H9 (cell line): Measurements from ENCODE around the gene CORO2B. TPM values are rescaled to one million over a fixed set of nuclear protein-coding genes. Genes with fewer than 3 reads are reported as not detected.

Experiments
- DNase-seq: peaks from one replicate; pipeline ENCODE4 v3.0.0-alpha.2; 2017
- H2AFZ ChIP-seq: one replicate; pipeline ENCODE4 v1.6.1; 2013; ENCODE audit warnings: mild to moderate bottlenecking, low read length, control low read depth, moderate library complexity
- H2AK5ac ChIP-seq: 2 replicates; pipeline ENCODE4 v1.6.1; 2013; ENCODE audit warnings: low read length, control low read depth, mixed read lengths; ENCODE audit not compliant: insufficient read length
- H2BK120ac ChIP-seq: one replicate; pipeline ENCODE4 v1.6.1; 2013; ENCODE audit warnings: low read depth, mild to moderate bottlenecking, low read length, control low read depth, inconsistent platforms; ENCODE audit not compliant: poor library complexity, severe bottlenecking
- H2BK12ac ChIP-seq: 2 replicates; pipeline ENCODE4 v1.6.1; 2013; ENCODE audit warnings: low read length, control low read depth, mixed read lengths, low read depth; ENCODE audit not compliant: insufficient read length
- H2BK15ac ChIP-seq: 2 replicates; pipeline ENCODE4 v1.6.1; 2013; ENCODE audit warnings: low read depth, low read length, control low read depth
- H2BK20ac ChIP-seq: one replicate; pipeline ENCODE4 v1.6.1; 2013; ENCODE audit warnings: low read depth, mild to moderate bottlenecking, low read length, control low read depth, inconsistent platforms; ENCODE audit not compliant: poor library complexity, severe bottlenecking
- H2BK5ac ChIP-seq: 2 replicates; pipeline ENCODE4 v1.6.1; 2013; ENCODE audit warnings: low read length, control low read depth, mixed read lengths; ENCODE audit not compliant: insufficient read length
- H3K14ac ChIP-seq: 2 replicates; pipeline ENCODE4 v1.6.1; 2013; ENCODE audit warnings: low read length, control low read depth; ENCODE audit not compliant: insufficient read depth
- H3K18ac ChIP-seq: 2 replicates; pipeline ENCODE4 v1.6.1; 2013; ENCODE audit warnings: low read depth, mild to moderate bottlenecking, mixed read lengths, low read length, control low read depth; ENCODE audit not compliant: insufficient read length
- H3K23ac ChIP-seq: 2 replicates; pipeline ENCODE4 v1.6.1; 2013; ENCODE audit warnings: low read length, control low read depth, mixed read lengths, low read depth; ENCODE audit not compliant: insufficient read length
- H3K23me2 ChIP-seq: 2 replicates; pipeline ENCODE4 v1.6.1; 2013; ENCODE audit warnings: low read depth, mild to moderate bottlenecking, mixed read lengths, low read length, control low read depth; ENCODE audit not compliant: insufficient read length, poor library complexity, severe bottlenecking
- H3K27ac ChIP-seq: 2 replicates; pipeline ENCODE4 v1.5.1; 2013; ENCODE audit warnings: low read length, control low read depth, mixed read lengths, low read depth; ENCODE audit not compliant: insufficient read length
- H3K27me3 ChIP-seq: 2 replicates; pipeline ENCODE4 v1.6.1; 2013; ENCODE audit warnings: low read length, control low read depth, inconsistent platforms; ENCODE audit not compliant: insufficient read depth
- H3K4ac ChIP-seq: 2 replicates; pipeline ENCODE4 v1.6.1; 2013; ENCODE audit warnings: low read depth, mild to moderate bottlenecking, control low read depth, inconsistent platforms, low read length, moderate library complexity
- H3K4me1 ChIP-seq: 2 replicates; pipeline ENCODE4 v1.6.1; 2013; ENCODE audit warnings: low read length, control low read depth, inconsistent platforms; ENCODE audit not compliant: insufficient read depth
- H3K4me2 ChIP-seq: 2 replicates; pipeline ENCODE4 v1.6.1; 2013; ENCODE audit warnings: low read length, control low read depth, mixed read lengths; ENCODE audit not compliant: insufficient read length, insufficient read depth
- H3K56ac ChIP-seq: 2 replicates; pipeline ENCODE4 v1.6.1; 2013; ENCODE audit warnings: low read depth, mild to moderate bottlenecking, mixed read lengths, low read length, control low read depth; ENCODE audit not compliant: insufficient read length
- H3K79me1 ChIP-seq: 2 replicates; pipeline ENCODE4 v1.6.1; 2013; ENCODE audit warnings: low read depth, mild to moderate bottlenecking, moderate library complexity, low read length, control low read depth, inconsistent platforms; ENCODE audit not compliant: insufficient read depth, poor library complexity, severe bottlenecking
- H3K79me2 ChIP-seq: 2 replicates; pipeline ENCODE4 v1.6.1; 2013; ENCODE audit warnings: low read length, control low read depth, inconsistent platforms; ENCODE audit not compliant: insufficient read depth
- H3K9ac ChIP-seq: 2 replicates; pipeline ENCODE4 v1.6.1; 2013; ENCODE audit warnings: low read length, control low read depth, mixed read lengths; ENCODE audit not compliant: insufficient read length; ENCODE audit errors: extremely low read depth
- H3K9me3 ChIP-seq: one replicate; pipeline ENCODE4 v1.6.1; 2013; ENCODE audit warnings: low read depth, low read length, inconsistent platforms; ENCODE audit not compliant: control insufficient read depth
- H3T11ph ChIP-seq: one replicate; pipeline ENCODE4 v1.6.1; 2013; ENCODE audit warnings: mild to moderate bottlenecking, low read length, control low read depth, inconsistent platforms
- H4K20me1 ChIP-seq: one replicate; pipeline ENCODE4 v1.6.1; 2013; ENCODE audit not compliant: control insufficient read depth, insufficient read length, insufficient read depth
- H4K5ac ChIP-seq: 2 replicates; pipeline ENCODE4 v1.6.1; 2013; ENCODE audit warnings: low read depth, mild to moderate bottlenecking, mixed read lengths, low read length, control low read depth; ENCODE audit not compliant: insufficient read length
- H4K8ac ChIP-seq: replicated peaks from 2 replicates; pipeline ENCODE4 v1.6.1; 2013; ENCODE audit warnings: low read length, control low read depth, mixed read lengths, low read depth; ENCODE audit not compliant: insufficient read length
- H4K91ac ChIP-seq: 2 replicates; pipeline ENCODE4 v1.6.1; 2013; ENCODE audit warnings: low read depth, mild to moderate bottlenecking, moderate library complexity, mixed read lengths, low read length, control low read depth; ENCODE audit not compliant: insufficient read length
- H3K27ac Mint-ChIP-seq, 3 experiments: 2 replicates in 2 of 3; 3 replicates in 1 of 3; pipeline ENCODE4 v1.8.0; 2020 to 2021; ENCODE audit warnings: mixed read lengths in 3 of 3, mild to moderate bottlenecking in 1 of 3, moderate library complexity in 1 of 3
- H3K27me3 Mint-ChIP-seq: 2 replicates; pipeline ENCODE4 v1.8.0; 2021; ENCODE audit warnings: low read depth, mild to moderate bottlenecking, moderate library complexity, mixed read lengths
- H3K36me3 Mint-ChIP-seq, 3 experiments: 2 replicates in 2 of 3; 3 replicates in 1 of 3; pipeline ENCODE4 v1.8.0; 2020 to 2021; ENCODE audit warnings: low read depth in 3 of 3, mixed read lengths in 3 of 3; ENCODE audit not compliant: insufficient read depth in 1 of 3
- H3K4me1 Mint-ChIP-seq, 2 experiments: 2 replicates each; pipeline ENCODE4 v1.8.0; 2020; ENCODE audit warnings: mixed read lengths in 2 of 2
- H3K4me3 Mint-ChIP-seq, 2 experiments: 2 replicates in 1 of 2; 3 replicates in 1 of 2; pipeline ENCODE4 v1.8.0; 2020 to 2021; ENCODE audit warnings: mild to moderate bottlenecking in 2 of 2, mixed read lengths in 2 of 2, moderate library complexity in 1 of 2
- H3K9me3 Mint-ChIP-seq, 2 experiments: 2 replicates in 1 of 2; 3 replicates in 1 of 2; pipeline ENCODE4 v1.8.0; 2020; ENCODE audit warnings: mild to moderate bottlenecking in 2 of 2, mixed read lengths in 2 of 2, moderate library complexity in 1 of 2
- CTCF ChIP-seq: fragments of 200-600 bp; sonication (generic); conservative IDR thresholded peaks from 3 replicates; pipeline ENCODE4 v1.8.0; 2021; ENCODE audit warnings: antibody characterized with exemption, mild to moderate bottlenecking
- WGBS: extraction: QIAGEN DNeasy Blood & Tissue Kit; methylation state at CpG from one replicate; pipeline ENCODE4 v1.1.7; 2013; ENCODE audit warnings: missing lambda C conversion rate, low lambda C conversion rate, mixed read lengths; ENCODE audit not compliant: insufficient read length; ENCODE audit errors: extremely low coverage; 5-methylcytosine and 5-hydroxymethylcytosine counted together
- total RNA-seq: library from RNA; stranded (reverse); gene quantifications from 2 replicates; pipeline ENCODE4 v1.2.1, GENCODE V29; 2021

CORO2B gene
- total RNA-seq, 1 experiment from 2014 or later: 3.1 TPM

GRCh38 chr15:68635141-68635540 is 56.3 kb downstream of the CORO2B start:
- no peak for TF ChIP-seq CTCF
- H4K5ac ChIP-seq: no peak overlapping the region
- no peaks in the 10 kb centered on the region for H3K9me3 ChIP-seq
- H3K4me2 ChIP-seq: no peak overlapping the region
- no peak for DNase-seq
- no peak overlapping the region for H2BK12ac ChIP-seq
- no peak overlapping the region for H2AFZ ChIP-seq
- no peaks in the 10 kb centered on the region; the same call in 1 of the 2 replicates for H3K27me3 Mint-ChIP-seq
- no peak overlapping the region for H4K91ac ChIP-seq
- no peak overlapping the region for H2AK5ac ChIP-seq
- H2BK120ac ChIP-seq: no peak overlapping the region
- no peaks in the 10 kb centered on the region for H3K9me3 Mint-ChIP-seq
- H3K14ac ChIP-seq: no peak overlapping the region; the same call in 1 of the 2 replicates
- no peak overlapping the region for H2BK20ac ChIP-seq
- no peak overlapping the region for H3K9ac ChIP-seq
- WGBS: no CpG with 5 or more reads among the region's 2 CpGs
- H2BK5ac ChIP-seq: no peak overlapping the region
- H4K20me1 ChIP-seq: no peaks in the 10 kb centered on the region
- peaks cover 3 to 15% of the 10 kb centered on the region in 2 experiments for H3K4me1 Mint-ChIP-seq
- H3K4ac ChIP-seq: no peak overlapping the region
- no peaks in the 10 kb centered on the region; the same call in 1 of the 2 replicates for H3K4me1 ChIP-seq
- H3K4me3 Mint-ChIP-seq: no peak overlapping the region
- no peaks in the 10 kb centered on the region for H3K79me2 ChIP-seq
- no peaks in the 10 kb centered on the region for H3K36me3 Mint-ChIP-seq
- H2BK15ac ChIP-seq: no peak overlapping the region
- no peak overlapping the region for H3K23ac ChIP-seq
- H4K8ac ChIP-seq: no peak overlapping the region
- no peak overlapping the region for H3K18ac ChIP-seq
- H3K27ac ChIP-seq: no peak overlapping the region
- H3T11ph ChIP-seq: no peak overlapping the region
- peak overlapping the region in 1 of 3 experiments; percentile 52; a peak in 1 of 7 replicates for H3K27ac Mint-ChIP-seq
- no peaks in the 10 kb centered on the region for H3K79me1 ChIP-seq
- H3K27me3 ChIP-seq: no peaks in the 10 kb centered on the region
- no peaks in the 10 kb centered on the region for H3K23me2 ChIP-seq
- H3K56ac ChIP-seq: no peak overlapping the region
